Measurements from ENCODE around the gene PATZ1.

GRCh38 chr22:31292236-31292989 lies 53.7 kb downstream of the PATZ1 start, which contains the start of gene PIK3IP1:
- TF ChIP-seq CTCF (IDR thresholded peaks at IDR 0.05), result peak; percentile 50 to 65 (median 64)
- peak; percentile 80 to 98 for TF ChIP-seq POLR2A (IDR thresholded peaks at IDR 0.05)
